ENCODE results near the gene IGSF22. TPM values are rescaled to one million over a fixed set of nuclear protein-coding genes. Genes with fewer than 3 reads are reported as not detected.

IGSF22 gene
- total and polyA plus RNA-seq, 2 of the 8 experiments (the other 6 are each of a cell fraction or from before 2014, with no cell fraction given) = 0.14 TPM; not detected in 1

DNA sequence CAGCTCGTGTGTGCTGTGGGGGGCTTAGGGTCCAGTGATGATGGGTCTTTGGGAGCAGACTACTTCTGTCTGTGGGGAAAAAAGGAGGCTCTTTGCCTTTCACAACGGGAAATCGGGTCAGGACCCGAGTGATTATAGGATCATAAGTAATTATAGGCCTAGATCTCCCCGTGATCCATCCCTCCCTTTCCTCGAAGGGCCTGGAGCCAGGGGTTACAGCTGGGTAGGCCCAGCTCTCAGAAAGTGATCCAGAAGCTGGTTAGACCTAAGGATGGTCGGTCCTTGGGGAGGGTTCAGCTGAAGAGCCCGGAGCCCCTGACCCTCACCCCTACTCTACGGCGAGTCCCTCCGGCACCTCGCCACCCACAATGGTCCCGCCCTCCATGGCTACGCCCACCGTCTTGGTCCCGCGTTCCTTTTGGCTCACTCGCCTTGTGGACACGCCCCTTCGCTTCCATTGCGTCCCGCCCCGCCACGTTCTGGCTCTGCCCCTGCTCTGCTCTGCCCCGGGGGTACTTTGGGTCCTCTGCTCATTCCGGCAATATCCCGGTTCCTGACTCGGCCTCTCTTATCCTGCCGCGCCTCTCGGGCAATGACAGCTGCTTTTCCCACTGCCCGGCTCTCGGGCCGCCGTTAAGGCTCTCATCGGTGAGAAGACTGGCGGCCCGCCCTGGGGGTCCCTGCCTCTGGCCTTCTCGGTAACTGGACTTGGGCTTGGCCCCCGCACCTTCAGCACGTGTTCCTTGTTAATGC lies 5.0 kb downstream of the IGSF22 start (continued):
- TF ChIP-seq, protein P1, sequence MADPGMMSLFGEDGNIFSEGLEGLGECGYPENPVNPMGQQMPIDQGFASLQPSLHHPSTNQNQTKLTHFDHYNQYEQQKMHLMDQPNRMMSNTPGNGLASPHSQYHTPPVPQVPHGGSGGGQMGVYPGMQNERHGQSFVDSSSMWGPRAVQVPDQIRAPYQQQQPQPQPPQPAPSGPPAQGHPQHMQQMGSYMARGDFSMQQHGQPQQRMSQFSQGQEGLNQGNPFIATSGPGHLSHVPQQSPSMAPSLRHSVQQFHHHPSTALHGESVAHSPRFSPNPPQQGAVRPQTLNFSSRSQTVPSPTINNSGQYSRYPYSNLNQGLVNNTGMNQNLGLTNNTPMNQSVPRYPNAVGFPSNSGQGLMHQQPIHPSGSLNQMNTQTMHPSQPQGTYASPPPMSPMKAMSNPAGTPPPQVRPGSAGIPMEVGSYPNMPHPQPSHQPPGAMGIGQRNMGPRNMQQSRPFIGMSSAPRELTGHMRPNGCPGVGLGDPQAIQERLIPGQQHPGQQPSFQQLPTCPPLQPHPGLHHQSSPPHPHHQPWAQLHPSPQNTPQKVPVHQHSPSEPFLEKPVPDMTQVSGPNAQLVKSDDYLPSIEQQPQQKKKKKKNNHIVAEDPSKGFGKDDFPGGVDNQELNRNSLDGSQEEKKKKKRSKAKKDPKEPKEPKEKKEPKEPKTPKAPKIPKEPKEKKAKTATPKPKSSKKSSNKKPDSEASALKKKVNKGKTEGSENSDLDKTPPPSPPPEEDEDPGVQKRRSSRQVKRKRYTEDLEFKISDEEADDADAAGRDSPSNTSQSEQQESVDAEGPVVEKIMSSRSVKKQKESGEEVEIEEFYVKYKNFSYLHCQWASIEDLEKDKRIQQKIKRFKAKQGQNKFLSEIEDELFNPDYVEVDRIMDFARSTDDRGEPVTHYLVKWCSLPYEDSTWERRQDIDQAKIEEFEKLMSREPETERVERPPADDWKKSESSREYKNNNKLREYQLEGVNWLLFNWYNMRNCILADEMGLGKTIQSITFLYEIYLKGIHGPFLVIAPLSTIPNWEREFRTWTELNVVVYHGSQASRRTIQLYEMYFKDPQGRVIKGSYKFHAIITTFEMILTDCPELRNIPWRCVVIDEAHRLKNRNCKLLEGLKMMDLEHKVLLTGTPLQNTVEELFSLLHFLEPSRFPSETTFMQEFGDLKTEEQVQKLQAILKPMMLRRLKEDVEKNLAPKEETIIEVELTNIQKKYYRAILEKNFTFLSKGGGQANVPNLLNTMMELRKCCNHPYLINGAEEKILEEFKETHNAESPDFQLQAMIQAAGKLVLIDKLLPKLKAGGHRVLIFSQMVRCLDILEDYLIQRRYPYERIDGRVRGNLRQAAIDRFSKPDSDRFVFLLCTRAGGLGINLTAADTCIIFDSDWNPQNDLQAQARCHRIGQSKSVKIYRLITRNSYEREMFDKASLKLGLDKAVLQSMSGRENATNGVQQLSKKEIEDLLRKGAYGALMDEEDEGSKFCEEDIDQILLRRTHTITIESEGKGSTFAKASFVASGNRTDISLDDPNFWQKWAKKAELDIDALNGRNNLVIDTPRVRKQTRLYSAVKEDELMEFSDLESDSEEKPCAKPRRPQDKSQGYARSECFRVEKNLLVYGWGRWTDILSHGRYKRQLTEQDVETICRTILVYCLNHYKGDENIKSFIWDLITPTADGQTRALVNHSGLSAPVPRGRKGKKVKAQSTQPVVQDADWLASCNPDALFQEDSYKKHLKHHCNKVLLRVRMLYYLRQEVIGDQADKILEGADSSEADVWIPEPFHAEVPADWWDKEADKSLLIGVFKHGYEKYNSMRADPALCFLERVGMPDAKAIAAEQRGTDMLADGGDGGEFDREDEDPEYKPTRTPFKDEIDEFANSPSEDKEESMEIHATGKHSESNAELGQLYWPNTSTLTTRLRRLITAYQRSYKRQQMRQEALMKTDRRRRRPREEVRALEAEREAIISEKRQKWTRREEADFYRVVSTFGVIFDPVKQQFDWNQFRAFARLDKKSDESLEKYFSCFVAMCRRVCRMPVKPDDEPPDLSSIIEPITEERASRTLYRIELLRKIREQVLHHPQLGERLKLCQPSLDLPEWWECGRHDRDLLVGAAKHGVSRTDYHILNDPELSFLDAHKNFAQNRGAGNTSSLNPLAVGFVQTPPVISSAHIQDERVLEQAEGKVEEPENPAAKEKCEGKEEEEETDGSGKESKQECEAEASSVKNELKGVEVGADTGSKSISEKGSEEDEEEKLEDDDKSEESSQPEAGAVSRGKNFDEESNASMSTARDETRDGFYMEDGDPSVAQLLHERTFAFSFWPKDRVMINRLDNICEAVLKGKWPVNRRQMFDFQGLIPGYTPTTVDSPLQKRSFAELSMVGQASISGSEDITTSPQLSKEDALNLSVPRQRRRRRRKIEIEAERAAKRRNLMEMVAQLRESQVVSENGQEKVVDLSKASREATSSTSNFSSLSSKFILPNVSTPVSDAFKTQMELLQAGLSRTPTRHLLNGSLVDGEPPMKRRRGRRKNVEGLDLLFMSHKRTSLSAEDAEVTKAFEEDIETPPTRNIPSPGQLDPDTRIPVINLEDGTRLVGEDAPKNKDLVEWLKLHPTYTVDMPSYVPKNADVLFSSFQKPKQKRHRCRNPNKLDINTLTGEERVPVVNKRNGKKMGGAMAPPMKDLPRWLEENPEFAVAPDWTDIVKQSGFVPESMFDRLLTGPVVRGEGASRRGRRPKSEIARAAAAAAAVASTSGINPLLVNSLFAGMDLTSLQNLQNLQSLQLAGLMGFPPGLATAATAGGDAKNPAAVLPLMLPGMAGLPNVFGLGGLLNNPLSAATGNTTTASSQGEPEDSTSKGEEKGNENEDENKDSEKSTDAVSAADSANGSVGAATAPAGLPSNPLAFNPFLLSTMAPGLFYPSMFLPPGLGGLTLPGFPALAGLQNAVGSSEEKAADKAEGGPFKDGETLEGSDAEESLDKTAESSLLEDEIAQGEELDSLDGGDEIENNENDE (IDR thresholded peaks at IDR 0.05; ENCODE audit: insufficient replicate concordance, low read length) = no peak
- no peak for TF ChIP-seq BRCA1 (IDR thresholded peaks at IDR 0.05; ENCODE audit: low read depth, low read length)
- TF ChIP-seq RFX5 (IDR thresholded peaks at IDR 0.05; ENCODE audit: borderline replicate concordance, low read depth, low read length) = no peak
- TF ChIP-seq NRF1 (IDR thresholded peaks at IDR 0.05; ENCODE audit: low read depth, low read length) = no peak
- no peak for TF ChIP-seq BCL11A (IDR thresholded peaks at IDR 0.05; ENCODE audit: low read depth in 2 of 2, low read length in 2 of 2)
- TF ChIP-seq MAFK (IDR thresholded peaks at IDR 0.05; ENCODE audit: low read depth, low read length) = no peak
- TF ChIP-seq ASH2L (IDR thresholded peaks at IDR 0.05; ENCODE audit: low read length) = no peak
- no peak for TF ChIP-seq POU5F1 (IDR thresholded peaks at IDR 0.05; ENCODE audit: low read depth, low read length)
- peak; percentile 68; the same call in 1 of the 2 replicates for TF ChIP-seq TAF1 (IDR thresholded peaks at IDR 0.05; ENCODE audit: low read depth, low read length)
- TF ChIP-seq SUZ12 (IDR thresholded peaks at IDR 0.05; ENCODE audit: low read length) = no peak
- TF ChIP-seq RBBP5 (IDR thresholded peaks at IDR 0.05; ENCODE audit: borderline replicate concordance, low read depth, low read length) = 0 out of 2 replicates have a peak, but pooled peaks have one; percentile 25
